GM10248 (cell line): ENCODE data around the gene PIWIL1.

ENCODE experiments used
- CTCF ChIA-PET: fragments of 300-600 bp; sonication (Branson Sonifier 250); formaldehyde crosslinking; extraction: SDS; loops from one replicate; lab custom pipeline; 2021; ENCODE audit warnings: antibody characterized with exemption; lab: Yijun Ruan, JAX
- POLR2A ChIA-PET: fragments of 350-650 bp; sonication (Branson Sonifier 250); formaldehyde crosslinking; extraction: SDS; loops from one replicate; lab custom pipeline; 2020; ENCODE audit warnings: antibody characterized with exemption; lab: Yijun Ruan, JAX
- DNase-seq: peaks from one replicate; pipeline ENCODE4 v3.0.0; 2012; ENCODE audit errors: extremely low spot score
- TF ChIP-seq, protein P1 (sequence below): IDR thresholded peaks from 2 replicates; pipeline ENCODE4 v1.5.1; 2012; ENCODE audit warnings: mild to moderate bottlenecking, low read depth; ENCODE audit errors: extremely low read depth, missing control alignments, control extremely low read depth

Gene PIWIL1

DNA sequence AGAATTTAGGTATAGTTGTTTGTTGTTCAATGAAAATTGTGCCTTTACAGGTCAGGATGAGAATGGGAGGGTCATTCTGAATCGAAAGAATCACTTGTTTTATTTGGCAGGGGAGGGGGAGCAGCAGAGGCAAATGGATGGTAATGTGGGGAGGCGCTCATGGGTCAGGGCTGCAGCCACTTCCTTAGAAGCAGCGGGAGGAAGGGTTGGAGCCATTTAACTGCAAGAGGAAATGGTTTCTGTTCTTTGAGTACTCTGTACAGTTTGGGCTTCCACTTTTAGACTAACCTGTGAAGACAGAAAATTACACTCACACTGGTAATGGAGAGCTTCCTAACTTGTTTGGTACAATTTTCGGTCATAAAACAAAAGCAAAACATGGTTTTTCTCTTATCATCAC, 57.2 kb downstream of the PIWIL1 start:
- ChIA-PET POLR2A (no interaction called here), CTCF (no interaction called here)
- TF ChIP-seq, protein P1, sequence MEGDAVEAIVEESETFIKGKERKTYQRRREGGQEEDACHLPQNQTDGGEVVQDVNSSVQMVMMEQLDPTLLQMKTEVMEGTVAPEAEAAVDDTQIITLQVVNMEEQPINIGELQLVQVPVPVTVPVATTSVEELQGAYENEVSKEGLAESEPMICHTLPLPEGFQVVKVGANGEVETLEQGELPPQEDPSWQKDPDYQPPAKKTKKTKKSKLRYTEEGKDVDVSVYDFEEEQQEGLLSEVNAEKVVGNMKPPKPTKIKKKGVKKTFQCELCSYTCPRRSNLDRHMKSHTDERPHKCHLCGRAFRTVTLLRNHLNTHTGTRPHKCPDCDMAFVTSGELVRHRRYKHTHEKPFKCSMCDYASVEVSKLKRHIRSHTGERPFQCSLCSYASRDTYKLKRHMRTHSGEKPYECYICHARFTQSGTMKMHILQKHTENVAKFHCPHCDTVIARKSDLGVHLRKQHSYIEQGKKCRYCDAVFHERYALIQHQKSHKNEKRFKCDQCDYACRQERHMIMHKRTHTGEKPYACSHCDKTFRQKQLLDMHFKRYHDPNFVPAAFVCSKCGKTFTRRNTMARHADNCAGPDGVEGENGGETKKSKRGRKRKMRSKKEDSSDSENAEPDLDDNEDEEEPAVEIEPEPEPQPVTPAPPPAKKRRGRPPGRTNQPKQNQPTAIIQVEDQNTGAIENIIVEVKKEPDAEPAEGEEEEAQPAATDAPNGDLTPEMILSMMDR, result no peak
- DNase-seq, result no peak

DNA sequence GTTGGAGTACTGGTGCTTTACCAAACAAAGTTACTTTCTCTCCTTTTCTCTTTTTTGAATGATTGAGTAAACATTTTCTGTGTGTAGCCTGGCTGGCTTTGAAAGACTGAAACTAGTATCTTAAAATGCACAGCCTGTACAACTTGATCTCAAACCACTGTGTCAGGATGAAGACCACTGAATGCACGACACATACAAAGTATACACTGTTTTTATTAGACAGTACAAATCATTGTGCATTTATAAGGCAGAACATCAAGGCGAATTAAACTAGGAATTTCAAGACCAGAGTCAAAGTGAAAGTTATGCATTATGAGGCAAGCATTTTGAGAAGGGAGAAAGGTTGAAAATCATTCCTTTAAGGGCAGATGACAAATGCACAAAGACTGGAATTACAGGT, 59.0 kb downstream of the PIWIL1 start:
- ChIA-PET CTCF (no interaction called here), POLR2A (no interaction called here)
- TF ChIP-seq, protein P1, result no peak
- no peak for DNase-seq

DNA sequence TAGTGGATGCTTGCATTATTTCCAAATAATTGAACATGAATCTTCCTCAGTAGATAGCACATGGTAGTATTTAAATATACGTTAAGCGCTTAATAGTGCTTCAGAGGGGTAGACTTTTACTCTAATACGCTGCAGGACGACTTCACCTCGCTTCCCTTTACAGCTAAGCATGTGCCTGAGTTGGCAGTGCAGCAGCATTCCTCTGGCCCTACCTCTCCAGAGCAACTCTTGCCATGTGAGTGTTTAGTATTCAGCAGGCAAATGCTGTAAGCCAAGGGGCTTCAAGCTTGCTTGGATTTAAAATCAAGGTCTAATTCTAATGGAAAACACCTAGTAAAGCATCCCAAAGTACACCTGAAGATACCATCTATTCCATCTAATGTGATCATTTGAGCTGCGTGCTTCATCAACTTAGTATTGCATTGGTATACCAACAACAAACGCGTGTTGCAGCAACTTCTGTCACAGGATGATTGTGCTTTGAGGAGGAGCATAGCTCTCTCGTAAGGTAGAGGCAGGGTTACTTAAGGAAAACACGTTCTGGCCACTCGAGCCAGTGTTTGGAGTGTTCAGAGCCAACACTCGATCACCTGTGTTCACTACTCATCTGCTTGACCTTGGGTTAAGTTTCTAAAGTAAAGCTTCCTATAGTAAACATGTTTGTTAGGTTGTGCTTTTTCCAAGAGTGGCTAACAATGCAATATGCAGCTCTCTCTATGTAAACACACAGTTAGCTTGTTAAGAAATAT, 60.6 kb downstream of the PIWIL1 start:
- TF ChIP-seq, protein P1, result no peak
- ChIA-PET POLR2A (no interaction called here), CTCF (no interaction called here)
- DNase-seq, result no peak

DNA sequence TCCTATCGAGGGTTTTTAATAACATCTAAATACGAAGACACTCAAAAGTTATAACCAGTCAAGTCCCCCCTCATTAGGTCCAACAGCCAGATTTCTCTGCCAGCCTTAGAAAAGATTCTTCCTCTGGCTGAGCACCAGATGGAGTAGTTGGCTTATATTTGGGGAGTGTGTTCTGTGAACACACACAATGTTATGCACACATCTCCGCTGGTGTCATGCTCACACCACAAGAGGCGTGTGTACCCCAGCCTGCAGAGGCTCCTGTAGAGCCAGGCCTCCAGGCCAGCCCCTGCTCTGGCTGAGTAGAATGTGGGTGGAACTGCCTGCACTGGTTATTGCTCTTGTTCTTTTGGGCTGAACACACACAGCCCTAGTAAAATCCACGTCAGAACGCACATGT, 64.0 kb downstream of the PIWIL1 start:
- TF ChIP-seq, protein P1, result no peak
- no peak for DNase-seq
- ChIA-PET CTCF (no interaction called here), POLR2A (no interaction called here)

DNA sequence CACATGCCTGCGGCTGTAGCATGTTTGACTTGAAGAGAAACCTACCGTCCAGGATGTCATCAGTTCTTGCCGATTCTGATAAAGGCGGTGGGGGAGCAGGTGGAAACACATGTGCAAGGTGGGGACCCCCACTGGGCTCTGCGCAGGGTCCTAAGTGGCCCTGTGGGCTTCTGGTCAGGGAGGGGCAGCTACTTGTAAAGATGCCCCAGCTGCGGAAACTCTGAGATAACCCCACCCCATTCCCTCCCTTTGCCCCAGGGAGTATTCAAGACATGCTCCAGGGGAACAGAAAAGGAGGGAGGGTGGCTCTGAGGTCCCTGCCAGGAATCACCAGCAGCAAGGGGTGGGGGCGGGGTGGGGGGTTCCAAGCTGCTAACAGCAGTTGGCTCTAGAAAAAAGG, 67.6 kb downstream of the PIWIL1 start:
- ChIA-PET POLR2A (no interaction called here), CTCF (interaction anchor here (0.7 kb wide), 1 partner anchor 12 kb away, joined by 3 read pairs; no protein-coding TSS in a partner anchor)
- TF ChIP-seq, protein P1, result no peak
- DNase-seq, result no peak

DNA sequence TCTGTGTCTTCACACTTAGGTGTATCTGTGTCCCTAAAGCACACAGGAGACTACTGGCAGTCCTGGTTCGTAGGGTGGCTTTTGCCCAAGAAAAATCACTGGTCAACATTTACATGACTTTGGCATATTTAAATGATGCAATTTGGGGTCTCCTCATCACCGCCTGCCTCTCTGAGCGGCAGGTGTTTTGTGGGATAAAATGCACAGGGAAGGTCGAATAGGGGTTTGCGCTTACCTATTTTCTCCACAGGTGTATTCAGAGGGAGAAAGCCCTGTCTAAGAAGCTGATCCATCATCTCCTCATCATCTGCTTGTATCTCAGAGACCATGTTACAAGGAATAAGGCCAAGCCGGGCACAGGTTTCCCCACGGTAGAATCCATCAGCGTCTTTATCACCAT, 74.7 kb downstream of the PIWIL1 start:
- DNase-seq, result no peak
- CTCF ChIA-PET, result no interaction called here
- TF ChIP-seq, protein P1, result no peak
- POLR2A ChIA-PET, result no interaction called here
